Activated T-cell treated with anti-CD3 and anti-CD28 coated beads for 48 hours (primary cell): Measurements from ENCODE around the gene NUDT19.
A peak's percentile ranks its signal among the peaks of the same experiment; 100 is the strongest.
"Not testable (repeated sequence)": the region's sequence is repeated elsewhere in the genome, so short reads cannot be mapped to it uniquely, and the experiment has no call there.

Experiments used
- DNase-seq: peaks from one replicate; pipeline ENCODE4 v3.0.0-alpha.2; 2020; ENCODE audit warnings: low read depth

The NUDT19 gene

GRCh38 chr19:32675720-32676185 lies 15.9 kb upstream of the NUDT19 start, which contains the start of gene RGS9BP:
Gene RGS9BP, plus strand, starts transcription at chr19:32675848. Its CDS starts 416 bp downstream, at chr19:32676264.
- DNase-seq, result peak; percentile 57

- peak; percentile 11 for DNase-seq
These were observed 15.3 kb upstream of the NUDT19 start for GRCh38 chr19:32676186-32676894.

- no peak for DNase-seq
These were observed 14.7 kb upstream of the NUDT19 start for GRCh38 chr19:32676895-32677359.

- DNase-seq, result no peak
These were observed 14.0 kb upstream of the NUDT19 start for GRCh38 chr19:32677657-32678056.

GRCh38 chr19:32680986-32681385 lies 10.6 kb upstream of the NUDT19 start:
- no peak for DNase-seq

- DNase-seq, result no peak
These were observed 9.3 kb upstream of the NUDT19 start for GRCh38 chr19:32682317-32682716.

- no peak for DNase-seq
These were observed 4.7 kb upstream of the NUDT19 start for GRCh38 chr19:32686847-32687475.

GRCh38 chr19:32687681-32688080 lies 3.9 kb upstream of the NUDT19 start:
- no peak for DNase-seq

- DNase-seq, result no peak
These were observed 3.3 kb upstream of the NUDT19 start for GRCh38 chr19:32688311-32688710.

GRCh38 chr19:32691952-32692726 lies 518 bp downstream of the NUDT19 start:
- peak; percentile 45 for DNase-seq

GRCh38 chr19:32692727-32693061 lies 1.1 kb downstream of the NUDT19 start:
- no peak for DNase-seq

GRCh38 chr19:32693151-32694108 lies 1.8 kb downstream of the NUDT19 start:
- DNase-seq, result peak; percentile 41

- DNase-seq, result not testable (repeated sequence)
These were observed 2.7 kb downstream of the NUDT19 start for GRCh38 chr19:32694316-32694715.

GRCh38 chr19:32694851-32695250 lies 3.2 kb downstream of the NUDT19 start:
- DNase-seq, result not testable (repeated sequence)

- DNase-seq, result not testable (repeated sequence)
These were observed 3.9 kb downstream of the NUDT19 start for GRCh38 chr19:32695506-32695905.

- not testable (repeated sequence) for DNase-seq
These were observed 5.2 kb downstream of the NUDT19 start for GRCh38 chr19:32696771-32697170.

GRCh38 chr19:32700129-32700528 lies 8.5 kb downstream of the NUDT19 start:
- DNase-seq, result not testable (repeated sequence)

- DNase-seq, result no peak
These were observed 10.4 kb downstream of the NUDT19 start for GRCh38 chr19:32702010-32702409.

GRCh38 chr19:32704006-32704405 lies 12.4 kb downstream of the NUDT19 start:
- not testable (repeated sequence) for DNase-seq

- no peak for DNase-seq
These were observed 16.8 kb downstream of the NUDT19 start for GRCh38 chr19:32708457-32708856.

GRCh38 chr19:32709032-32709431 lies 17.4 kb downstream of the NUDT19 start:
- no peak for DNase-seq
